Choroid plexus epithelial cell (primary cell): ENCODE data around the gene VSX1.

Source experiments
- DNase-seq: peaks from one replicate; pipeline ENCODE4 v3.0.0-alpha.2; 2010; ENCODE audit warnings: low read depth
- H3K4me3 ChIP-seq: 2 replicates; pipeline ENCODE4 v1.5.1; 2011; ENCODE audit warnings: low read depth, mild to moderate bottlenecking, control low read depth, low read length, moderate library complexity
- TF ChIP-seq, protein P1 (sequence below): conservative IDR thresholded peaks from 2 replicates; pipeline ENCODE4 v1.5.1; 2011; ENCODE audit warnings: low read depth, mild to moderate bottlenecking, control low read depth, inconsistent platforms, low read length, moderate library complexity

The VSX1 gene

DNA sequence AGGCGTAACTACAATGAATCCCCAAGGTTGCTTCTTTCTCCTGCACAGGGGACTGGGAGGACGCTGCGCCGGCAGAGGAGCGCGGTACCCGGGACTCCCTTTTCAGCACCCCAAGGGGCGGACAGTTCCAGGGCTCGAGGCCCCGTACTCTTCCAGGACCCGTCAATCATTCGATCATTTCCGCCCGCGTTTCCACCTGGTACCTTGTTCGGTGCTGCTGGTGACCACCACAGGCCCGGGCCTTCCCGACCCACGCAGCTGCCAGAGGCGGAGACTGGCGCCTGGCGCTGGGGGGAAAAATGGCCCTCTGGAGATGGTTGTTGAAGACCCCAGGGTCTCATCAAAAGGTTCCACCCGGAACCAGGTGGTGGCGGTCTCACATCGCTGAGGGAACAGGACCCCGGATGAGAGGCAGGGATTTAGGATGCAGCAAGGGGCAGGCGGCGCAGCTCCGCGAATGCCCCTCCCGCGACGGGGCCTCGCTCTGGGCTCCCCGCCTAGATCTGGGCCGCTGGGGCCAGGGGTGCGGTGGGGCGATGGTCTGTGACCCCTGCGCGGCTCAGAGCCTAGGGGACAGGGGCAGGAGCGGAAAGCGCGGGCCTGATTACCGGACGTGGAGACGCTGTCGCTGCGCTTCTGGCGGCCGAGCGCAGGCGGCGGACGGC lies 744 bp downstream of the VSX1 start:
- DNase-seq = no peak
- no peak overlapping the region for H3K4me3 ChIP-seq
- TF ChIP-seq, protein P1, sequence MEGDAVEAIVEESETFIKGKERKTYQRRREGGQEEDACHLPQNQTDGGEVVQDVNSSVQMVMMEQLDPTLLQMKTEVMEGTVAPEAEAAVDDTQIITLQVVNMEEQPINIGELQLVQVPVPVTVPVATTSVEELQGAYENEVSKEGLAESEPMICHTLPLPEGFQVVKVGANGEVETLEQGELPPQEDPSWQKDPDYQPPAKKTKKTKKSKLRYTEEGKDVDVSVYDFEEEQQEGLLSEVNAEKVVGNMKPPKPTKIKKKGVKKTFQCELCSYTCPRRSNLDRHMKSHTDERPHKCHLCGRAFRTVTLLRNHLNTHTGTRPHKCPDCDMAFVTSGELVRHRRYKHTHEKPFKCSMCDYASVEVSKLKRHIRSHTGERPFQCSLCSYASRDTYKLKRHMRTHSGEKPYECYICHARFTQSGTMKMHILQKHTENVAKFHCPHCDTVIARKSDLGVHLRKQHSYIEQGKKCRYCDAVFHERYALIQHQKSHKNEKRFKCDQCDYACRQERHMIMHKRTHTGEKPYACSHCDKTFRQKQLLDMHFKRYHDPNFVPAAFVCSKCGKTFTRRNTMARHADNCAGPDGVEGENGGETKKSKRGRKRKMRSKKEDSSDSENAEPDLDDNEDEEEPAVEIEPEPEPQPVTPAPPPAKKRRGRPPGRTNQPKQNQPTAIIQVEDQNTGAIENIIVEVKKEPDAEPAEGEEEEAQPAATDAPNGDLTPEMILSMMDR = no peak

DNA sequence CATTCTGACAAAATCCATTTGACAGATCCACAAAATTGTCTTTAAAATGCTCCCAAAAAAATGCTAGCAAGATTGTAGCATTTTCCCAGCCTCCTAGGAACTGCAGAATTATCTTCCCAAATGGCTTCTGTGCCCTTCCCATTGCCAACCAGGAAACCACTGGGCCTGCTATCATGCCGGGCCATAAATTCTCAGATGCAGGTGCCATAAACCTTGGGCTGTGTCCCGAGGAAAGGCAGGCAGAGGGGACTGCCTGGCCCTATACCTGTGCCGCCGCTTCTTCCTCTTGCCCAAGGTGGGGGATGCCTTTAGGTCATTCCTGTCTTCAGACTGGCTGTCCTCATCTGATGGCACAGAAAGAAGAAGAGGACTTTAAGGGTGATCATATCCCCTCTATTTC lies 2.8 kb downstream of the VSX1 start:
- no peak for DNase-seq
- H3K4me3 ChIP-seq = no peak overlapping the region
- TF ChIP-seq, protein P1 = no peak

DNA sequence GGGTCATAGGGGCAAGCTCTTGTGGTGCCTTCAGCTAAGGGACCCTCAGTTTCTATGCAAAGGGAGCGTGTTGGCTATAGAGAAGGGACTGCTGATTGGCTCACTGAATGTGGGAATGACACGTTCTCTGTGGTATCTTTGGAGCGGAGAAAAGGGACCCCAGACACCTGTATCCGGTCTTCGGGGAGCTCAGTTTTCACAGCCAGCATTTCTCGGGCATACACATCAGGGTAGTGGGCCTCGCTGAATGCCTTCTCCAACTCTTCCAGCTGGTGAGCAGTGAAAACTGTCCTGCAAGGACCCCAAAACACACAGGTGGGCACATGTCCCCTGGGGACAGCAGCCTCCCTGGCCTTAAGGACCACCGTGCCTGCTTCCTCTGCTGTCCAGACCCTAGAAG lies 3.3 kb downstream of the VSX1 start:
- TF ChIP-seq, protein P1 = no peak
- H3K4me3 ChIP-seq = no peak overlapping the region
- DNase-seq = no peak

DNA sequence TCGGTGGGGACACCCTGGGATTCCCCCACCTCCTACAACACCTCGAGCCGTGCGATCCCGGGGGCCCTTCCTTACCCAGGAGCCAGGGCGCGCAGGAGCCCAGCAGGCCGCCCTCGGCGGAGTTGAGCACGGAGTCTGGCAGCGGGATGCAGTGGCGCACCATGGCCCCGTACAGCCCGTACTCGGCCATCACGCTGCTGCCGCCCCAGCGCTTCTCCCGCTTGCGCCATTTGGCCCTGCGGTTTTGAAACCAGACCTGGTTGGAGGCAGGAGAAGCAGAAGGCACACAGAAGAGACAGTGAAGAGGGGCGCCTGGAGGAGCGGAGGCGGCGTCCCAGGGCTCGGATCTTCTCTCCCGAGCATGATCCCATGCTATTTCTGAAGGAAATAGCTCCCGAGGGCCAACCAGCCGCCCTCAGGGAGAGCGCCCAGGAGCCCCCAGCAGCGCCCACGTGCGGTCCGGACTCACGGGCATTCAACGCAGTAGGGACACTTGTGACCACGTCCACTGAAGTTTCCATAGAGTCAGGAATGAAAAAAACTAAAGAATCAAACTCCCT lies 4.3 kb downstream of the VSX1 start:
- TF ChIP-seq, protein P1 = peak; percentile 4
- H3K4me3 ChIP-seq = peak overlapping the region; percentile 43
- peak; percentile 53 for DNase-seq

DNA sequence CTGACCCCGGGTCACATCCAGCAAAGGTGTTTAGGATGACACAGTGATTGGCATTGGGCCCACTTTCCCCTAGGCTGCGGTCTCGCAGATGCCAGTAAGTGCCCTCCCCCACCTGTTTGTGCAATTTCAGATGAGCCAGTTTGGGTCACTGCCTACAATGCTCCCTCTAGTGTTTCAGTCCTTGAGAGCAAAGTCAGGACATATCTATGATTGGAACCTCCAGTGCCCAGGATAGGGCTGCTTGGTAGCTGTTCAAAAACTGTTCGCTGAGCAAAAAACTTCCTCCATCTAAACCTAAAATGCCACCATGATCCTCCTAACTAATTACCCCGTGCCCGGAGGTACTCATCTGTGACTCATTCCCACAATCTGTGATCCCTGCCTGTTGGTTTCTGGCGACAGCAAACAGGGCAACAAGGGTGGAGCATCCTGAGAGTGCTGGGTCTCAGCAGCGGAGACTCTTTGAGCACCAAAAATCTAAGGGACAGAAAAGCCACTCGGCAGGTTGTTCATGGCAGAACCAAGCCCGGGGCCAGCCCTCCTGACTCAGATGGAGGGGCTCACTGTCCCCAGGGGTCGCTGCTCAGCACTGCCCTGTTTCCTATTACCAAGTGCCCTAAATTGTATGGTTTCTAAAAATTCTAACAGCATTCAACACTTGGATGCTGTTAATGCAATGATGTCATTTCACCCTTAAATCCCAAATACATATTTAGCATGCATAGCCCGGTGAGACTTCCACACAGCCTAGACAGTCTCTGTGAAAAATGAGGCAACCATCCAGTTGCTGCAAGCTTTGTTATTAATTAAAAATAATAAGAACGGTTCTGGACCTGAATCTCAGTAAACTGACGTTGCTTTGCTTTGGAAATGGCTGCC lies 5.0 kb downstream of the VSX1 start:
- peak overlapping the region; percentile 43 for H3K4me3 ChIP-seq
- no peak for DNase-seq
- TF ChIP-seq, protein P1 = peak; percentile 47

DNA sequence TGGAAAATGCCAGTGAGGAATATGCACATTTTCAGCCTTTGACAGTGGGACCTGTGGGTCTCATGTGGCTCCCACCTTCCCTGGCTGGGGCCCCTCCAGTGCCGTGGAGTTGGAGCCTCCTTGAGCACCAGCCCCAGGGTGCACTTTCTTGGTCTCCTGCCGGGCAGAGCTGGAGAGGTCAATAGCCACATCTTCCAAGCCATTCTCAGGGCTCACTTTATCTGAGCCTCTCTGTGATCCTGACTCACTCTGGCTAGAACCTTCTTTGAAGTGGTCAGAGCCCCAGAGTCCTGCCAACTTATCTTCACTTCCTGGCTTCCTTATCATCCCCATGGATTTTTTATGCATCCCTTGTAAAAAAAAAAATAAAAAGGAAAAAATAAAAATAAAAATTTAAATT lies 5.7 kb downstream of the VSX1 start:
- DNase-seq = no peak
- H3K4me3 ChIP-seq = no peak overlapping the region
- TF ChIP-seq, protein P1 = no peak
